Epithelial cell of proximal tubule (primary cell): Measurements from ENCODE around the gene SLC17A8. TPM values are rescaled to one million over a fixed set of nuclear protein-coding genes. Genes with fewer than 3 reads are reported as not detected.

ENCODE experiments used
- DNase-seq: peaks from one replicate; pipeline ENCODE4 v3.0.0-alpha.2; 2011; ENCODE audit warnings: low read depth
- H3K4me3 ChIP-seq: 2 replicates; pipeline ENCODE4 v1.5.1; 2011; ENCODE audit warnings: low read depth, mild to moderate bottlenecking, low read length
- total RNA-seq: library from RNA; depleted of rRNA; stranded (reverse); fragments of >200 nt; gene quantifications from 2 replicates; pipeline ENCODE4 v1.2.3, GENCODE V29; 2015
- TF ChIP-seq, protein P1 (sequence below): conservative IDR thresholded peaks from 2 replicates; pipeline ENCODE4 v1.5.1; 2012; ENCODE audit warnings: low read depth, mild to moderate bottlenecking, low read length

Gene SLC17A8
- total RNA-seq, 1 donor from 2014 or later = not detected

DNA sequence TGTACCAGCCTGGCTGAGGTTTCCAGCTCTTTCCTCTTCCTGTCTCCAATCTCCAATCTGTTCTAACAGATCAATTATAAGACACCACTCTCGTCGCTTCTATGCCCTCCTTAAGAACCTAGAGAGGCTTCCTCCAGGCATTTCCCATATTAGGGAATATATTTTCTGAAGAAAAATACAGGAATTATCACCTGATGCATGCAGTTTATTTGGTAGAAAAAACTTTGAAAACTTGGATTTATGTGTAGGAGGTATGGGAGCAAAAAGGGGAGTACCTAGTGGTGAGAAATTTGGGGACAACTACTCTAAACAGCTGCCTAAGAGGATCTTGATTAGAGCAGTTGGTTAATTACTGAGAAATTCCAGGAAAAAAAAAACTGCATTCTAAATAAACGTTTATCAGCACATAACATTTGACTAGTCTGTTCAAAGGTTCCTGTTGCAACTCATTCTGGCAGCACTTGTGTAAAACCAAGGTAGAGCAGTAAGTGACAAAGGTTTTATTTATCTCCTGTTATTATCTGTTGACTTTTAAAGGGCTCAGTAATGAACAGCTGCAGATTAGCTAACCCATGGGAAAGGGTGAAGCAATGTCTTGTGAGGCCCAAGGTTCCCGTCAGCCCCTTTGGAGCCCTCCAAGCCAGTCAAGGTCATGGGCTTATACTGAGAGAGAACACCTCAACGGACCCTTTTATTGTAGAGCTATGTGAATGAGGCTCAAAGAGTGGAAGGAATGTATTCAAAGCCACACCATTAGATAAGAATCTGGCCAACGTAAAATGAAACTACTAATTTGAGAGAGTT is 80.4 kb downstream of the SLC17A8 start:
- DNase-seq = no peak
- H3K4me3 ChIP-seq = no peak overlapping the region
- TF ChIP-seq, protein P1, sequence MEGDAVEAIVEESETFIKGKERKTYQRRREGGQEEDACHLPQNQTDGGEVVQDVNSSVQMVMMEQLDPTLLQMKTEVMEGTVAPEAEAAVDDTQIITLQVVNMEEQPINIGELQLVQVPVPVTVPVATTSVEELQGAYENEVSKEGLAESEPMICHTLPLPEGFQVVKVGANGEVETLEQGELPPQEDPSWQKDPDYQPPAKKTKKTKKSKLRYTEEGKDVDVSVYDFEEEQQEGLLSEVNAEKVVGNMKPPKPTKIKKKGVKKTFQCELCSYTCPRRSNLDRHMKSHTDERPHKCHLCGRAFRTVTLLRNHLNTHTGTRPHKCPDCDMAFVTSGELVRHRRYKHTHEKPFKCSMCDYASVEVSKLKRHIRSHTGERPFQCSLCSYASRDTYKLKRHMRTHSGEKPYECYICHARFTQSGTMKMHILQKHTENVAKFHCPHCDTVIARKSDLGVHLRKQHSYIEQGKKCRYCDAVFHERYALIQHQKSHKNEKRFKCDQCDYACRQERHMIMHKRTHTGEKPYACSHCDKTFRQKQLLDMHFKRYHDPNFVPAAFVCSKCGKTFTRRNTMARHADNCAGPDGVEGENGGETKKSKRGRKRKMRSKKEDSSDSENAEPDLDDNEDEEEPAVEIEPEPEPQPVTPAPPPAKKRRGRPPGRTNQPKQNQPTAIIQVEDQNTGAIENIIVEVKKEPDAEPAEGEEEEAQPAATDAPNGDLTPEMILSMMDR = no peak

DNA sequence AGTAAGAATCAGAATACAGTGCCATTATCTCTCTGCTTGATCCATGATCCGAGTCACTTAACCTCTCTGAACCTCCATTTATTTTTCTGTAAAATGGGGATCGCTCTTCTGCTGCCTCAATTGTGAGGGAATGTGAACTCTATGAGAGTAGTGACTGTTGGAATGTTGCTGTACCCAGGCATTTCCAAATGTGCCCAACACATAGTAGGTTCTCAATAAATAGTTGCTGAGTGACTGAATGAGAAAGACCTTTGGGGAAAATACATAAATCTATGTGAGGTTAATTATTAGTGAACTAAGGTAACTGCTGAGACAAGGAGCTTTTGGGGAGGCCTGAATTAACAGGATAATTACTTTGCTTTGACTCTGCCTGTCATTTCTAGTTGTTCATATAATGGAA is 82.9 kb downstream of the SLC17A8 start:
- TF ChIP-seq, protein P1 = no peak

DNA sequence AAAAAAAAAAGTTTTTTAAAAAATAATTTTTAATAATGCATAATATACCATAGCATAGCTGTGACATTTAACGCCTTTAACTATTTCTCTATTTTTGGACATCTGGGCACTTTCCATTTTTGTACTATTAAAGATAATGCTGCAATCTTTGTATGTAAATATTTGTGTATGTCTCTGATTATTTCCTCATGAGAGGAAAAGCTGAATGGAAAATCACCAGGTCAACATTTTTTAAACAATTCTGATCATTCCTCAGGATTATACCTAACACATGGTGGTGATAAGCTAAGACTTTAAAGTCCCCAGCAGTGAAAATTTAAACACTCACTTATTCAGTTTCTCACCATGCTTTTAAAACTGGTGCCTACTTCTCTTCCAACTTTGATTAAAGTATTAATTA is 85.5 kb downstream of the SLC17A8 start:
- H3K4me3 ChIP-seq = no peak overlapping the region
- no peak for DNase-seq
- TF ChIP-seq, protein P1 = no peak

More for the DNA sequence above, 82.9 kb downstream of the SLC17A8 start:
- no peak overlapping the region for H3K4me3 ChIP-seq
- no peak for DNase-seq

DNA sequence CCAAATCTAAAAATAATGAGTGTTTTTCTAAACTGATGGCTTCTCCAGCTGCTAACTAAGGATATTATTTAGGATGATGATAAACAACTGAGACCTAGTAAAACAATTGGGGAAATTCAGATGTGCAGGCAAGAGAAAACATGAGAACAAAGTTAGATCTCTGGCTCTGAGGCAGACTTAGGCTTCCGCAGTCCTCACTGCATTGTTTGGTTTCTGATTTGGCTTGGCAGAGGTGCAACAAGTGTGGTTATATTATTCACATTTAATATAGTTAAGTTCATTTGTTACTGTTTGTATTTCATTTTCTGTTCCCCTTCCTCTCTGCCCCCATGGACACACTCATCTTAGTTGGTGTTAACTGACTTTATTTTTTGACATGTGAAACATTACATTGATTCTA is 86.6 kb downstream of the SLC17A8 start:
- DNase-seq = no peak
- no peak overlapping the region for H3K4me3 ChIP-seq
- TF ChIP-seq, protein P1 = no peak

DNA sequence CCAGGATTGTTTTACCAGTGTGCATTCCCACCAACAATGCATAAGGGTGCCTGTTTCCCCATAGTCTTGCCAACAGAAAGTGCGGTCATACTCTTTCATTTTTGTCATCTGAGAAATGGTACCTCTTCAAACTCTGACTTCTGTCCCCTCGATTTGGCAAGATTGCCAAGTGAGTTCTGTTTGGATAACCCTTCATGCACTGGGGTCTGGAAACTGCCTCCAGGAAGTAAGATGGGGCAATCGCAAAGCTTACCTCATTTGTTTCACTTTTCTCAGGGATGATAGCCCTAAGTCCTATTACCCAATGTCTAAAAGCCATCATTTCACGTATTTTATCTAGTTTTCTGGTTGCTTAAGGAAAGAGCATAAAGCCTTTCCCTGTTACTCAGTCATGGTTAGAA is 88.2 kb downstream of the SLC17A8 start:
- no peak overlapping the region for H3K4me3 ChIP-seq
- no peak for DNase-seq
- TF ChIP-seq, protein P1 = no peak

DNA sequence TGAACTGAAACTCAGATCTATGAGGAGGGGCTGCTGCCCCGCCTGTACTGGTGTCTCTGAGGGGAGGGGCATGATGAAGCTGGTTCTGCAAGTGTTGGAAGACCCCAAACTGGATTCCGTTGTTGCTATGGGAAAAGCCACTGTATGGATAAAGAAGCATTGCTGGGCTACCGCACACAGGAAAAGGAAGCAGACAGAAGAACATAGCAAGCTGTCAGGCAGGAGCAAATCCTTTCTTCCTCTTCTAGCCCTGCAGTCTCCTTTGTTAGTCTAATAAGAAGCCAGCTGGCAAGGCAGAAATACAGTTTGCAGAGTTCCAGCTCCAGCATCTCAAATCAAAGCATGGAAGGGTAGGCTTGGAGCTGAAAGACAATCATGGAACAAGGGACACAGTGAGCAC is 90.5 kb downstream of the SLC17A8 start:
- no peak overlapping the region for H3K4me3 ChIP-seq
- DNase-seq = no peak
- TF ChIP-seq, protein P1 = no peak

DNA sequence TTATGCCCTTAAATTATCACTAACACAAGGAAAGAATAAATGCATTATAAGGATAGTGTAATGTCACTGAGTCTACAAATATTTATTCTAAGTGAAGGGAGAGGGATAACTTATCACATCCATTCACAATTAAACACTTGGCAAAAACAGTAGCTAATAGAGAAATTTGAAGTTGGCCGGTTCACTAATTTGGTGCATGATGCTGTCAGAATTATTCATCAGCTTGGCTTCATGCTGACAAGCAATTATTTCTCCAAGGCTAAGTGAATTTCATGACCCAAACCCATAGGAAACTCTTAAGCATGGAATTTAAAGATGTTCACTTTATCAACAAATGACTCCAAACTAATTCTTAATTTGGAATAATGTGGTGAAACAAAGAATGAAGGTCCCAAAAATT is 91.8 kb downstream of the SLC17A8 start:
- TF ChIP-seq, protein P1 = no peak
- no peak for DNase-seq
- H3K4me3 ChIP-seq = no peak overlapping the region
